HG03575 (cell line): ENCODE measurements around the gene LPAR1.

Experiments
- ATAC-seq: cut with Tn5 transposase; IDR thresholded peaks from one replicate; pipeline ENCODE4 v1.9.1; 2021; ENCODE audit not compliant: unreplicated experiment, insufficient number of reproducible peaks, low FRiP score; ENCODE audit errors: extremely low read depth

Gene LPAR1

GRCh38 chr9:111005746-111006470 lies 32.4 kb downstream of the LPAR1 start:
- ATAC-seq, result no peak

GRCh38 chr9:111004936-111005335 lies 33.3 kb downstream of the LPAR1 start:
- ATAC-seq, result no peak

GRCh38 chr9:111003182-111003581 lies 35.1 kb downstream of the LPAR1 start:
- ATAC-seq, result no peak

- ATAC-seq, result no peak
Observed at GRCh38 chr9:111001526-111001925, 36.7 kb downstream of the LPAR1 start.

- ATAC-seq, result no peak
Observed at GRCh38 chr9:111000202-111000601, 38.1 kb downstream of the LPAR1 start.

GRCh38 chr9:110999379-110999778 lies 38.9 kb downstream of the LPAR1 start:
- no peak for ATAC-seq

- ATAC-seq, result no peak
Observed at GRCh38 chr9:110997847-110998246, 40.4 kb downstream of the LPAR1 start.

GRCh38 chr9:110996436-110997220 lies 41.6 kb downstream of the LPAR1 start:
- no peak for ATAC-seq

GRCh38 chr9:110995420-110996340 lies 42.6 kb downstream of the LPAR1 start:
- ATAC-seq, result no peak

GRCh38 chr9:110994771-110995241 lies 43.5 kb downstream of the LPAR1 start:
- no peak for ATAC-seq

- no peak for ATAC-seq
Observed at GRCh38 chr9:110990481-110990880, 47.8 kb downstream of the LPAR1 start.

- no peak for ATAC-seq
Observed at GRCh38 chr9:110986529-110986928, 51.7 kb downstream of the LPAR1 start.

- ATAC-seq, result no peak
Observed at GRCh38 chr9:110984890-110985437, 53.3 kb downstream of the LPAR1 start.

- no peak for ATAC-seq
Observed at GRCh38 chr9:110980261-110980660, 58.0 kb downstream of the LPAR1 start.

- no peak for ATAC-seq
Observed at GRCh38 chr9:110979636-110980035, 58.6 kb downstream of the LPAR1 start.

- ATAC-seq, result no peak
Observed at GRCh38 chr9:110978516-110978915, 59.8 kb downstream of the LPAR1 start.

GRCh38 chr9:110977259-110977709 lies 61.0 kb downstream of the LPAR1 start:
- ATAC-seq, result no peak

GRCh38 chr9:110975969-110976368 lies 62.3 kb downstream of the LPAR1 start:
- ATAC-seq, result no peak

GRCh38 chr9:110975278-110975677 lies 63.0 kb downstream of the LPAR1 start:
- ATAC-seq, result no peak
